Measurements from ENCODE around the gene SMYD1. TPM values are rescaled to one million over a fixed set of nuclear protein-coding genes. Genes with fewer than 3 reads are reported as not detected.
A peak's percentile ranks its signal among the peaks of the same experiment; 100 is the strongest.

The SMYD1 gene
- total RNA-seq, 2 experiments from 2014 or later, result not detected

GRCh38 chr2:88091943-88092342 lies 24.3 kb downstream of the SMYD1 start:
- peak overlapping the region in 1 of 2 donors; percentile 17 for H3K27ac ChIP-seq (ENCODE audit: low read depth in 1 of 2, low read length in 2 of 2)
- CTCF ChIA-PET, result no interaction called here
- H3K4me3 ChIP-seq (ENCODE audit: low read length), result no peak overlapping the region
- ATAC-seq (ENCODE audit: poor library complexity) (no peak), DNase-seq (no peak)
- no peaks in the 10 kb centered on the region for H3K36me3 Mint-ChIP-seq (ENCODE audit: low read depth)
- peaks cover 11% of the 10 kb centered on the region for H3K4me1 ChIP-seq (ENCODE audit: insufficient read depth, low read length)
- TF ChIP-seq, protein P1, sequence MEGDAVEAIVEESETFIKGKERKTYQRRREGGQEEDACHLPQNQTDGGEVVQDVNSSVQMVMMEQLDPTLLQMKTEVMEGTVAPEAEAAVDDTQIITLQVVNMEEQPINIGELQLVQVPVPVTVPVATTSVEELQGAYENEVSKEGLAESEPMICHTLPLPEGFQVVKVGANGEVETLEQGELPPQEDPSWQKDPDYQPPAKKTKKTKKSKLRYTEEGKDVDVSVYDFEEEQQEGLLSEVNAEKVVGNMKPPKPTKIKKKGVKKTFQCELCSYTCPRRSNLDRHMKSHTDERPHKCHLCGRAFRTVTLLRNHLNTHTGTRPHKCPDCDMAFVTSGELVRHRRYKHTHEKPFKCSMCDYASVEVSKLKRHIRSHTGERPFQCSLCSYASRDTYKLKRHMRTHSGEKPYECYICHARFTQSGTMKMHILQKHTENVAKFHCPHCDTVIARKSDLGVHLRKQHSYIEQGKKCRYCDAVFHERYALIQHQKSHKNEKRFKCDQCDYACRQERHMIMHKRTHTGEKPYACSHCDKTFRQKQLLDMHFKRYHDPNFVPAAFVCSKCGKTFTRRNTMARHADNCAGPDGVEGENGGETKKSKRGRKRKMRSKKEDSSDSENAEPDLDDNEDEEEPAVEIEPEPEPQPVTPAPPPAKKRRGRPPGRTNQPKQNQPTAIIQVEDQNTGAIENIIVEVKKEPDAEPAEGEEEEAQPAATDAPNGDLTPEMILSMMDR (IDR thresholded peaks at IDR 0.05), result no peak
- H3K36me3 ChIP-seq (ENCODE audit: insufficient read depth, low read length), result no peaks in the 10 kb centered on the region
- H3K27ac Mint-ChIP-seq, result peak overlapping the region; percentile 88
- H3K4me3 Mint-ChIP-seq, result no peak overlapping the region
- intact Hi-C loops (cut with DNase I, micrococcal nuclease), result no loop called here
- no peaks in the 10 kb centered on the region for H3K9me3 Mint-ChIP-seq
- H3K9me3 ChIP-seq (ENCODE audit: control insufficient read depth in 1 of 2, insufficient read depth in 1 of 2, low read length in 2 of 2), result no peaks in the 10 kb centered on the region
- H3K27me3 Mint-ChIP-seq, result no peaks in the 10 kb centered on the region
- H3K4me1 Mint-ChIP-seq (ENCODE audit: low read depth), result peaks cover 32% of the 10 kb centered on the region
- H3K27me3 ChIP-seq (ENCODE audit: control insufficient read depth in 1 of 2, insufficient read depth in 2 of 2, low read length in 2 of 2), result no peaks in the 10 kb centered on the region
- POLR2A ChIA-PET, result no interaction called here

- intact Hi-C loops (cut with DNase I, micrococcal nuclease), result no loop called here
- POLR2A ChIA-PET, result no interaction called here
- ATAC-seq (ENCODE audit: poor library complexity), result no peak
These were observed 25.1 kb downstream of the SMYD1 start for GRCh38 chr2:88092773-88093172.

DNA sequence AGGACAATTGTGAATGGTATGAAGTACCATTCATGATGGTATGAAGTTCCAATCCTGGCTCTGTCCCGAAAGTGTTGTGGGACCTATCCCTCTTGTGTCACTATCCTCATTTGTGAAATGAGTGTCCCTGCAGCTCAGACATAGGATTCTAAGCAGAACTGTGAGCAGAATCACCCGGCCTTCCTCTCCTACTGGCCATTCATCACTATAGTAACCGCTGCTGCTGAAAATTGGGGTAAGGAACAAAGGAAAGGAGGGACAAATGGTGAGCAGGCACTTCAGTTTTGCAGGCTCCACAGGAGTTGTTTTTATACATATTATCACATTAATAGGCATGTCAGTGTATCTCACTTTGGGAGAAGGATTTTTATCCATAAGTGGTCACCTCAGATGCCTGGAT lies 27.4 kb downstream of the SMYD1 start:
- no peaks in the 10 kb centered on the region for H3K27me3 ChIP-seq (ENCODE audit: control insufficient read depth in 1 of 2, insufficient read depth in 2 of 2, low read length in 2 of 2)
- H3K36me3 ChIP-seq (ENCODE audit: insufficient read depth, low read length), result no peaks in the 10 kb centered on the region
- TF ChIP-seq, protein P1 (IDR thresholded peaks at IDR 0.05), result no peak
- CTCF ChIA-PET, result no interaction called here
- H3K27me3 Mint-ChIP-seq, result no peaks in the 10 kb centered on the region
- no peaks in the 10 kb centered on the region for H3K9me3 Mint-ChIP-seq
- POLR2A ChIA-PET, result no interaction called here
- H3K36me3 Mint-ChIP-seq (ENCODE audit: low read depth), result no peaks in the 10 kb centered on the region
- ATAC-seq (ENCODE audit: poor library complexity) (no peak), DNase-seq (no peak)
- H3K4me3 ChIP-seq (ENCODE audit: low read length), result no peak overlapping the region
- H3K4me1 ChIP-seq (ENCODE audit: insufficient read depth, low read length), result peaks cover 11% of the 10 kb centered on the region
- H3K27ac ChIP-seq (ENCODE audit: low read depth in 1 of 2, low read length in 2 of 2), result no peak overlapping the region
- peaks cover 20% of the 10 kb centered on the region for H3K4me1 Mint-ChIP-seq (ENCODE audit: low read depth)
- no peaks in the 10 kb centered on the region for H3K9me3 ChIP-seq (ENCODE audit: control insufficient read depth in 1 of 2, insufficient read depth in 1 of 2, low read length in 2 of 2)
- no peak overlapping the region for H3K27ac Mint-ChIP-seq
- intact Hi-C loops (cut with DNase I, micrococcal nuclease), result no loop called here
- H3K4me3 Mint-ChIP-seq, result no peak overlapping the region

More at GRCh38 chr2:88092773-88093172, 25.1 kb downstream of the SMYD1 start:
- Mint-ChIP-seq H3K9me3 (no peaks in the 10 kb centered on the region), H3K4me1 (ENCODE audit: low read depth) (peaks cover 32% of the 10 kb centered on the region), H3K36me3 (ENCODE audit: low read depth) (no peaks in the 10 kb centered on the region), H3K4me3 (no peak overlapping the region), H3K27me3 (no peaks in the 10 kb centered on the region), H3K27ac (peak overlapping the region; percentile 88)
- H3K36me3 ChIP-seq (ENCODE audit: insufficient read depth, low read length), result no peaks in the 10 kb centered on the region
- no peak for DNase-seq
- H3K27me3 ChIP-seq (ENCODE audit: control insufficient read depth in 1 of 2, insufficient read depth in 2 of 2, low read length in 2 of 2), result no peaks in the 10 kb centered on the region
- H3K4me3 ChIP-seq (ENCODE audit: low read length), result no peak overlapping the region
- no peak overlapping the region for H3K27ac ChIP-seq (ENCODE audit: low read depth in 1 of 2, low read length in 2 of 2)
- TF ChIP-seq, protein P1 (IDR thresholded peaks at IDR 0.05), result no peak
- H3K4me1 ChIP-seq (ENCODE audit: insufficient read depth, low read length), result peaks cover 11% of the 10 kb centered on the region
- CTCF ChIA-PET, result no interaction called here
- no peaks in the 10 kb centered on the region for H3K9me3 ChIP-seq (ENCODE audit: control insufficient read depth in 1 of 2, insufficient read depth in 1 of 2, low read length in 2 of 2)
